RWPE1 (cell line): ENCODE measurements around the gene LAMA4.

Experiments used
- CTCF ChIA-PET: fragments of 350-600 bp; sonication (Branson Sonifier 250); formaldehyde crosslinking; extraction: SDS; loops from one replicate; lab custom pipeline; 2021; lab: Yijun Ruan, JAX
- POLR2A ChIA-PET: fragments of 400-600 bp; formaldehyde crosslinking; extraction: SDS; loops from one replicate; lab custom pipeline; 2020; ENCODE audit warnings: antibody characterized with exemption; ENCODE audit not compliant: low non-redundant PET; lab: Yijun Ruan, JAX
- DNase-seq: peaks from one replicate; pipeline ENCODE4 v3.0.0; 2012; ENCODE audit warnings: low spot score
- H3K27ac ChIP-seq: fragments of 450-650 bp; 2 replicates; pipeline ENCODE4 v1.5.1; 2017
- TF ChIP-seq, protein P1 (sequence below): fragments of 450-650 bp; conservative IDR thresholded peaks from 2 replicates; pipeline ENCODE4 v1.5.1; 2017; ENCODE audit warnings: low read depth, mild to moderate bottlenecking

Gene LAMA4

DNA sequence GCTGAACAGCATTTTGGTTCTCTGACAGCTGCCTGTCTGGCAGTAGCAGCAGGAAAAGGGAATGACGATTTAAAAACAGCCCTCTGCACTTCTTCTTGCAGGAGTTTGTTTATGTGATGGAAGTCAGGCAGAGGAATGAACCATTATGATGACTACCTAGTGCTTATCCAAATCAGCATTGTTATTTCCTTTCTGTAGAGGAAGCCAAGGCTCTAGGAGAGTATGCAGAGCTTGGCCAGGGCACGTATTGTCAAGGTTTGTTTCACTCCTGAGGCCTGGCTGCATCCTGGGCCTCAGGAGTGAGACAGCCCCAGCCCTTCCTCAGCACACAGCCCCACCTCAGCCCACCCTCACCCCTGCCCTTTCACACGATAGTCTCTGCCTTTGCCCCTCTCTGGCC, 98.5 kb downstream of the LAMA4 start:
- TF ChIP-seq, protein P1, sequence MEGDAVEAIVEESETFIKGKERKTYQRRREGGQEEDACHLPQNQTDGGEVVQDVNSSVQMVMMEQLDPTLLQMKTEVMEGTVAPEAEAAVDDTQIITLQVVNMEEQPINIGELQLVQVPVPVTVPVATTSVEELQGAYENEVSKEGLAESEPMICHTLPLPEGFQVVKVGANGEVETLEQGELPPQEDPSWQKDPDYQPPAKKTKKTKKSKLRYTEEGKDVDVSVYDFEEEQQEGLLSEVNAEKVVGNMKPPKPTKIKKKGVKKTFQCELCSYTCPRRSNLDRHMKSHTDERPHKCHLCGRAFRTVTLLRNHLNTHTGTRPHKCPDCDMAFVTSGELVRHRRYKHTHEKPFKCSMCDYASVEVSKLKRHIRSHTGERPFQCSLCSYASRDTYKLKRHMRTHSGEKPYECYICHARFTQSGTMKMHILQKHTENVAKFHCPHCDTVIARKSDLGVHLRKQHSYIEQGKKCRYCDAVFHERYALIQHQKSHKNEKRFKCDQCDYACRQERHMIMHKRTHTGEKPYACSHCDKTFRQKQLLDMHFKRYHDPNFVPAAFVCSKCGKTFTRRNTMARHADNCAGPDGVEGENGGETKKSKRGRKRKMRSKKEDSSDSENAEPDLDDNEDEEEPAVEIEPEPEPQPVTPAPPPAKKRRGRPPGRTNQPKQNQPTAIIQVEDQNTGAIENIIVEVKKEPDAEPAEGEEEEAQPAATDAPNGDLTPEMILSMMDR = no peak
- POLR2A ChIA-PET = no interaction called here
- DNase-seq = no peak
- CTCF ChIA-PET = interaction anchor here (0.5 kb wide), 1 partner anchor 112 kb away, joined by 4 read pairs; no protein-coding TSS in a partner anchor
- no peak overlapping the region for H3K27ac ChIP-seq

DNA sequence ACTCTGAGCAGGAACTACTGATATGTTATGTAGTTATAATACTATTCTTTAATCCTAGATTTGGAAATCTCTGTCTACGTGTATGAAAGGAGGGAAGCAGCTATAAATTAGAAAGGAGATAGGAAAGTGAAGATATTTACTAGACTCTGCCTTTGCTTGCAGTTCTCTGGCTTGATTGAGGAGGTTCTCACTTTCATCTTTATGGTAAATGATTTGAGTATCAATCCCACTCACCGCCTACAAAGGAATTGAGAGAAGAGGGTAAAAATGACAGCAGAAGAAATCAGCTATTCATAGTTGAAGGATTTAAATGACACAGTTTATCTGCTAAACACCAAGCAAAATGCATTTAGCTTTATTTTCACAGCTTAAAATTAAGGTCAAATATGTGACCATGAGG, 99.7 kb downstream of the LAMA4 start:
- POLR2A ChIA-PET = no interaction called here
- CTCF ChIA-PET = interaction anchor here (0.6 to 1.4 kb wide), 2 partner anchors 9 to 111 kb away, joined by 6 to 9 read pairs; no protein-coding TSS in a partner anchor
- TF ChIP-seq, protein P1 = no peak
- no peak overlapping the region for H3K27ac ChIP-seq
- no peak for DNase-seq

DNA sequence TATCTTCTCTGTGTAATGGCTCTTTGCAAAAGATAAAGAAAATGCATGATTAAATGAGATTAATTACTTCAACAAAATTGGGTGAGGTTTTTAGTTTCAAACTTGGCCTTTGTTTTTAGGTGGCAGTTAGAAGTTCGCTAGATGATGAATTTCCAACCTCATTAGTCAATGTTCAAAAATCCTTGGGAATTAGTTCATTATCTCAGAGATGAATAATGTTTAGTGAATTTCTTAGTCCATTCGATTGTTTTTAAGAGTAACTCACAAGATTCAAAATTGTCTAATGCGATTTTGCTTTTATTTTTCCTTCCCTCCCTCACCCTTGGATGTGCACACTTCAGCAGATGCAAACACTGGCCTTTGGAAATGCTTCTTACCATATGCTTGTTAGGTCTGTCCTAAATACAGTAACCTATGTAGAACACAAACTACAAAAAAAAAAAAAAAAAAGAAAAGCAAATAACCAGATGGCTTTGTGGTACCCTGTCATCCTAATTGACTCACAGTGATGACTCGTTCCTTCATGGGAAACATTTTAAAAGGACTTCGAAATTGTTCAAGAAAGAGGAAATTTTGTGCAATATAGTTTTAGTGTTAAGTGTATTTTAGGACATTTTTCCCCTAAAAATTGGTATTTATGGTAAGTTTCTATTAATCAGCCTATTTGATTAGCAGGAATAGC, 100.3 kb downstream of the LAMA4 start:
- CTCF ChIA-PET = interaction anchor here (1.4 kb wide), 1 partner anchor 9 kb away, joined by 9 read pairs; no protein-coding TSS in a partner anchor
- POLR2A ChIA-PET = no interaction called here
- peak; percentile 44 for DNase-seq

DNA sequence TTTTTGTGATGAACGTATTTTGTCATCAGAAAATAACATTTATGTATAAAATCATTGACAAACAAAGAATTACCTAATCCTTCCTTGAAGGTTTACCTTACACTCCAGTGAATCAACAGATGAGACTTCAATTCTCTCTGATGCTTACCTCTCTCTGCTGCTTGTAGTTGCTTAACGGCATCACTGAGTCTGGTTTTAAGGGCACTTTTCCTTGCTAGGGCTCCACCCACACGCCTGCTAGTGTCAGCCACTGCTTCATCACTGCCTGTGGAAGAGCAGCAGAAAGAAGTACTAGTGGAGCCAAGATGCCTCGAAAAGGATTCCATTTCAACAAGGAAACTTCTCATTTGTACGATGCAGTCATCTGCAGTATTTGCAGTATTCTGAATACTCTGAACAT, 104.0 kb downstream of the LAMA4 start:
- ChIA-PET CTCF (interaction anchor here (0.7 kb wide), 1 partner anchor 14 kb away, joined by 3 read pairs; no protein-coding TSS in a partner anchor), POLR2A (no interaction called here)
- no peak for DNase-seq
- TF ChIP-seq, protein P1 = no peak
- H3K27ac ChIP-seq = no peak overlapping the region

More for the DNA sequence above, 100.3 kb downstream of the LAMA4 start:
- TF ChIP-seq, protein P1 = no peak
- H3K27ac ChIP-seq = no peak overlapping the region

DNA sequence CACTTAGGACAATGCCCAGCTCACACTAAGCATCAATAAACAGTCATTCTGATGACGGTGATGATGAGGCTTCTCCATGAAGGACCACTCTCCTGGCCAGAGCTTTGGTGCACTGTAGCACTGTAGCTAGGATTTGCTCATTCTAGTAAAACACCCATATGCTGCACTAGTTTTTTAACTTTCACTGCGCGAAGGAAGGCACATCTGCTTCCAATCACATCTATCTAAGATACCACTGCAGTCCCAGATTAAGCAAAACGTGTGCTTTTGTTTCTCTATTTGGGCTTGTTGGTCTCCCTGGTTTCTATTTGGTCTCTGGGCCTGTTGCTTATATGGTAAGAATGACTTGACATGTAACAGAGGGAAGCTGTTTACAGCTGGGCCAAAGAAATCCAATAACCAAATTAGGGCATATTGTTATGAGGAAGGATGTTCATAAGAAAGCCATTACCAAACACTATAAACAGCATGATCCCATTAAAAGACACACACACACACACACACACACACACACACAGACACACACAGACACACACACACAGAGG, 104.6 kb downstream of the LAMA4 start:
- TF ChIP-seq, protein P1 = no peak
- CTCF ChIA-PET = interaction anchor here (0.7 kb wide), 1 partner anchor 14 kb away, joined by 3 read pairs; no protein-coding TSS in a partner anchor
- no peak overlapping the region for H3K27ac ChIP-seq
- DNase-seq = no peak
- POLR2A ChIA-PET = no interaction called here

DNA sequence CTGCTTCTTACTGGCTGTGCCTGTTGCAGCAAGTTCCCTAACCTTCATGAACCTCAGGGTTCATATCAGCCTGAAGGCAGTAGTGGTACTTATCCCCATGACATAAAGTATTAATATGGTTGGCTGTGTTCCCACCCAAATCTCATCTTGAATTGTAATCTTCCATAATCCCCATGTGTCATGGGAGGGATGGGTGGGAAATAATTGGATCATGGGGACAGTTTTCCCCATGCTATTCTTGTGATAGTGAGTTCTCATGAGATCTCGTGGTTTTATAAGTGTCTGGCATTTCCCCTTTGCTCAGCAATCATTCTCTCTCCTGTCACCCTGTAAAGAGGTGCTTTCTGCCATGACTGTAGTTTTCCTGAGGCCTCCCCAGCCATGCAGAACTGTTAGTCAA, 105.1 kb downstream of the LAMA4 start:
- H3K27ac ChIP-seq = no peak overlapping the region
- DNase-seq = no peak
- TF ChIP-seq, protein P1 = no peak
- CTCF ChIA-PET = no interaction called here
- POLR2A ChIA-PET = no interaction called here
